ENCODE data around the gene ENTR1. TPM values are rescaled to one million over a fixed set of nuclear protein-coding genes. Genes with fewer than 3 reads are reported as not detected.

The ENTR1 gene
- total and polyA plus RNA-seq, 2 of the 13 experiments (the other 11 are each of a cell fraction or from before 2014, with no cell fraction given) = 70.1 to 76.4 TPM

- TF ChIP-seq, protein P1, sequence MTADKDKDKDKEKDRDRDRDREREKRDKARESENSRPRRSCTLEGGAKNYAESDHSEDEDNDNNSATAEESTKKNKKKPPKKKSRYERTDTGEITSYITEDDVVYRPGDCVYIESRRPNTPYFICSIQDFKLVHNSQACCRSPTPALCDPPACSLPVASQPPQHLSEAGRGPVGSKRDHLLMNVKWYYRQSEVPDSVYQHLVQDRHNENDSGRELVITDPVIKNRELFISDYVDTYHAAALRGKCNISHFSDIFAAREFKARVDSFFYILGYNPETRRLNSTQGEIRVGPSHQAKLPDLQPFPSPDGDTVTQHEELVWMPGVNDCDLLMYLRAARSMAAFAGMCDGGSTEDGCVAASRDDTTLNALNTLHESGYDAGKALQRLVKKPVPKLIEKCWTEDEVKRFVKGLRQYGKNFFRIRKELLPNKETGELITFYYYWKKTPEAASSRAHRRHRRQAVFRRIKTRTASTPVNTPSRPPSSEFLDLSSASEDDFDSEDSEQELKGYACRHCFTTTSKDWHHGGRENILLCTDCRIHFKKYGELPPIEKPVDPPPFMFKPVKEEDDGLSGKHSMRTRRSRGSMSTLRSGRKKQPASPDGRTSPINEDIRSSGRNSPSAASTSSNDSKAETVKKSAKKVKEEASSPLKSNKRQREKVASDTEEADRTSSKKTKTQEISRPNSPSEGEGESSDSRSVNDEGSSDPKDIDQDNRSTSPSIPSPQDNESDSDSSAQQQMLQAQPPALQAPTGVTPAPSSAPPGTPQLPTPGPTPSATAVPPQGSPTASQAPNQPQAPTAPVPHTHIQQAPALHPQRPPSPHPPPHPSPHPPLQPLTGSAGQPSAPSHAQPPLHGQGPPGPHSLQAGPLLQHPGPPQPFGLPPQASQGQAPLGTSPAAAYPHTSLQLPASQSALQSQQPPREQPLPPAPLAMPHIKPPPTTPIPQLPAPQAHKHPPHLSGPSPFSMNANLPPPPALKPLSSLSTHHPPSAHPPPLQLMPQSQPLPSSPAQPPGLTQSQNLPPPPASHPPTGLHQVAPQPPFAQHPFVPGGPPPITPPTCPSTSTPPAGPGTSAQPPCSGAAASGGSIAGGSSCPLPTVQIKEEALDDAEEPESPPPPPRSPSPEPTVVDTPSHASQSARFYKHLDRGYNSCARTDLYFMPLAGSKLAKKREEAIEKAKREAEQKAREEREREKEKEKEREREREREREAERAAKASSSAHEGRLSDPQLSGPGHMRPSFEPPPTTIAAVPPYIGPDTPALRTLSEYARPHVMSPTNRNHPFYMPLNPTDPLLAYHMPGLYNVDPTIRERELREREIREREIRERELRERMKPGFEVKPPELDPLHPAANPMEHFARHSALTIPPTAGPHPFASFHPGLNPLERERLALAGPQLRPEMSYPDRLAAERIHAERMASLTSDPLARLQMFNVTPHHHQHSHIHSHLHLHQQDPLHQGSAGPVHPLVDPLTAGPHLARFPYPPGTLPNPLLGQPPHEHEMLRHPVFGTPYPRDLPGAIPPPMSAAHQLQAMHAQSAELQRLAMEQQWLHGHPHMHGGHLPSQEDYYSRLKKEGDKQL (CRISPR knock-in tag; IDR thresholded peaks at IDR 0.05; ENCODE audit: low read depth) = no peak
- TF ChIP-seq, protein P2, sequence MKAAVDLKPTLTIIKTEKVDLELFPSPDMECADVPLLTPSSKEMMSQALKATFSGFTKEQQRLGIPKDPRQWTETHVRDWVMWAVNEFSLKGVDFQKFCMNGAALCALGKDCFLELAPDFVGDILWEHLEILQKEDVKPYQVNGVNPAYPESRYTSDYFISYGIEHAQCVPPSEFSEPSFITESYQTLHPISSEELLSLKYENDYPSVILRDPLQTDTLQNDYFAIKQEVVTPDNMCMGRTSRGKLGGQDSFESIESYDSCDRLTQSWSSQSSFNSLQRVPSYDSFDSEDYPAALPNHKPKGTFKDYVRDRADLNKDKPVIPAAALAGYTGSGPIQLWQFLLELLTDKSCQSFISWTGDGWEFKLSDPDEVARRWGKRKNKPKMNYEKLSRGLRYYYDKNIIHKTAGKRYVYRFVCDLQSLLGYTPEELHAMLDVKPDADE (CRISPR knock-in tag; IDR thresholded peaks at IDR 0.05) = no peak
- no peak for TF ChIP-seq THYN1 (CRISPR knock-in tag; IDR thresholded peaks at IDR 0.05; ENCODE audit: borderline replicate concordance, low read depth)
- TF ChIP-seq TGIF2 (CRISPR knock-in tag; IDR thresholded peaks at IDR 0.05) = no peak
- no peak for TF ChIP-seq ZNF577 (CRISPR knock-in tag; IDR thresholded peaks at IDR 0.05; ENCODE audit: borderline replicate concordance, low read depth)
- no peak for TF ChIP-seq GATA4 (IDR thresholded peaks at IDR 0.05; ENCODE audit: borderline replicate concordance, low read depth)
Observed at GRCh38 chr9:136433043-136433715, 22.8 kb upstream of the ENTR1 start (continued).

All from HepG2 (cell line).